Putamen (tissue), 1 donor: ENCODE measurements around the gene HOXC11.

Experiments used
- DNase-seq: peaks from one replicate; pipeline ENCODE4 v3.0.0-alpha.2; 2016; ENCODE audit warnings: low spot score

The HOXC11 gene

DNA sequence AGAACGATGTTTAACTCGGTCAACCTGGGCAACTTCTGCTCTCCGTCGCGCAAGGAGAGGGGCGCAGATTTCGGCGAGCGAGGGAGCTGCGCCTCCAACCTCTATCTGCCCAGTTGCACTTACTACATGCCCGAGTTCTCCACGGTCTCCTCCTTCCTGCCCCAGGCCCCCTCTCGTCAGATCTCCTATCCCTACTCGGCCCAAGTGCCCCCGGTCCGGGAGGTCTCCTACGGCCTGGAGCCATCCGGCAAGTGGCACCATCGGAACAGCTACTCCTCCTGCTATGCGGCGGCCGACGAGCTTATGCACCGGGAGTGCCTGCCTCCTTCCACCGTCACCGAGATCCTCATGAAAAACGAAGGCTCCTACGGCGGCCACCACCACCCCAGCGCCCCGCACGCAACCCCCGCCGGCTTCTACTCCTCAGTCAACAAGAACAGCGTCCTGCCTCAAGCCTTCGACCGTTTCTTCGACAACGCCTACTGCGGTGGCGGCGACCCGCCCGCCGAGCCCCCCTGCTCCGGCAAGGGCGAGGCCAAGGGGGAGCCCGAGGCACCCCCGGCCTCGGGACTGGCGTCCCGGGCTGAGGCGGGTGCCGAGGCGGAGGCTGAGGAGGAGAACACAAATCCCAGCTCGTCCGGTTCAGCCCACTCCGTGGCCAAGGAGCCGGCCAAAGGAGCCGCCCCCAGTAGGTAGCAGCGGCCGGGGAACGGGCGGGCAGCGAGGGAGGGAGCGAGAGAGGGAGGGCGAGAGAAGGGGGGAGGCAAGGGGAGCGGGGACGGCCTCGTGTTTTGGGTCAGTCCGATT, 513 bp downstream of the HOXC11 start:
- no peak for DNase-seq

DNA sequence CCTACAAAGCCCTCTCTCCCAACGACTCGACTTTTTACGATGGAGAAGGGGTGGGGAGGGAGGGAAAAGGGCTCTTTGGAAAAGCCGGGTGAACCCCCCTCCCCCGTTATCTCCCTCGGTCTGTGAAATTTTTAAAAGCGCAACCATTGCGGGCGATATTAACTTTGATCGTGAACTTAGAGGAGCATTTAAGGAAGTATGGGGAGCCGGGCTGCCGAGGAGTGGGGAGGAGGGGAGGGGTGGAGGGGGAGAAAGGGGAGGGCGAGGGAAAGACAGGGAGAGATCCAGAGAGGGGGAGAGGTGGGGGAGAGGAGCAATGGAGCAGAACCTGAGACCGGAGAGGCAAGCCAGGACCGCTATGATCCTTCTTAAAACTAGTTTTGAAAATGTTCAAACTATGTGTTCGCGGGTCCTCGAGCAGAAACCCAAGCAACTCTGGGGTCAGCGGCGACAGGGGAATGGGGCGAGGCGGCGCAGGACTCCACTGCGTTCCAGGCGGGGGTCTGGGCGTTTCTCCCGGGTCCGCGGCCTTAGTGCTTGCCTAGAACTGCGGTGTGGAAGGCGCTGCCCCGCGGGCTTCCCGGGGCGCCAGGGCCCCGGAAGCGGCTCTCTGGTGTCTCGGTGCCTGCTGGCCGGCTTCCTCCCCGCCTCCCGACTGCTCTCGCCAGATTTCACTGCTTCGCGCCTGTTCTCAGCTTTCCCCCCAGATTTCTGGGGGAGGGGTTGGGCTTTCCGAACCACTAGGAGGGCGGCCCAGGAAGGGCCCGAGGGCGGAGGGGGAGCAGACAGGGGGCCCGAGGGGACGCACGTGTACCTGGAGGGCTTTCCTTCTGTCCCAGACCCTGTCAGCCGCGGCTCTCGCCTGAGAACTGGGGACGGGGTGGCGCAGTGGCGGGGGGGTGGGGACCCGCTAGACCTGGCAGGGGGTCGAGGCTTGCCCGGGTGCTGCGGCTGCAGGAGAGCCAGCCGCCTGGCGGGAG, 1.4 kb downstream of the HOXC11 start, which contains the start of gene HOTAIR:
TSS of gene HOTAIR (minus strand) at position 871 of the 980 bp plus-strand sequence.
- no peak for DNase-seq

DNA sequence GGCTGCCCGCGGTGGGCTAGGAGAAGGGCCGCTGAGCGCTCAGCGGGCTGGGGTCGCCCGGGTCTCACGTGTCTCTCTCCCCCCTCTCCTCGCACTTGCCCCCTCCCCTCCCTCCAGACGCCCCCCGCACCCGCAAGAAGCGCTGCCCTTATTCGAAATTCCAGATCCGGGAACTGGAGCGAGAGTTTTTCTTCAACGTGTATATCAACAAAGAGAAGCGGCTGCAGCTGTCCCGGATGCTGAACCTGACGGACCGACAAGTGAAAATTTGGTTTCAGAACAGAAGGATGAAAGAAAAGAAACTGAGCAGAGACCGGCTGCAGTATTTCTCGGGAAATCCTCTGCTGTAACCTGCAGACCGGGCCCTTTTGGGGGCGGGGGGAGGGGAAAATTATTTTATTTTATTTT, 2.1 kb downstream of the HOXC11 start:
- DNase-seq, result no peak

DNA sequence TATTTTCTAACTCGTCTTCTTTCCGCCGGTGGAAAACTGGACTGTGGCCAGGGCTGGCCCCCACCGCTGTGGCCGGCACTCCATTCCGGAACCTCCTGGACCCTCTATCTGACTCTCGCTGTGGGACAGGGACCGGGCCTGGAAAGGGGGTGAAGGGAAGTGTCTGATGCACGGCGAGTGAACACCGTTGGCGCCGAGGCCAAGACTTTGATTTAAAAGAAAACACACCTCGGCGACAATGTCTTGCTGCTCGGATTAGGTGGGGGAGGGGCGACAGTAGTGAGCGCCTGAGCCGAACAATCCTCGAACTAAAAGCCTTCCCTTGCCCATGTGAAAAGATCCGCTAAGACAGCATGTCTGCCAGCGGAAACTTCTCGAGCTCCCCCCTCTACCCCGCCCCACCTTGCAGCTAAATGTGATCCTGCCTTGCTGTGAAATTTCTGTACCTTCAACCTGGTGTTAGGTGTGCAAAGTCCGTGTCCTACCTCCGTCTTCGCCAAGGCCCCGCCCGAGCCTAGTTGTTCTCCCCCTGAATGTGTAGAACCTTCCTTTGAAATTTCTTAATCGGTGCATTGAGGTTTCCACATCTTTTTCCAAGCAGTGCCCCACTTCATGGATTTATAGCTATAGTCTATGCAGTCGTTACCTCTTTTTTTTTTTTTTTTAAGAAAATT, 2.7 kb downstream of the HOXC11 start:
- no peak for DNase-seq

DNA sequence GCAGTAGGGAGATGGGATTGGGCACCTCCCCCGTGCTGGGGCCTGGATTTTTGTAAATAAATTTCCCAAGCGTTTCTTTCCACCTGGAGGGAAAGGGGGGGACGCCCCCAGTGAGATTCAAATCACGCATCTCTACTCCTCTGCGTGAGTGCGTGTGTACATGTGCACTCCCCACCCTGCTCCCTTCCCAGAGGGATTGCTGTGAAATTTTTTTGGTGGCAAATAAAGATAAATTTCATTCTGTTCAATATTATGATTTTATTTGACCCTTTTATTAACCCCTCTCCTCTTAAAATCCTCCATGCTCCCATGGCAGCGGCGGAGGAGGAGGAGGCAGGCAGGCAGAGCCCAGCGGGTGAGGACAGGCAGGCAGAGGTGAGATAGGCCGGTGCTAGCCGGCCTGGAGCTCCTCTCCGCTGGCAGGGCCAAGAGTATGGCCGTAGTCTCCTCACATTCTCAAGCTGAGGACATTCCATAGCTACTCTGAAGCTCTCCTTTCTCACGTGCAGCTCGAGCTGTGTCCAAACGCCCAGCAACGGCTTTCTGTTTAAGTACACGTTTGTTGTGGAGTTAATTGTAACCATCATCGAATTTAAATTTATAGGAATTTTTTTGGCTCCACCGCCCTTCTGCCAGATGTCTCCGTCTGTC, 3.4 kb downstream of the HOXC11 start:
- no peak for DNase-seq

DNA sequence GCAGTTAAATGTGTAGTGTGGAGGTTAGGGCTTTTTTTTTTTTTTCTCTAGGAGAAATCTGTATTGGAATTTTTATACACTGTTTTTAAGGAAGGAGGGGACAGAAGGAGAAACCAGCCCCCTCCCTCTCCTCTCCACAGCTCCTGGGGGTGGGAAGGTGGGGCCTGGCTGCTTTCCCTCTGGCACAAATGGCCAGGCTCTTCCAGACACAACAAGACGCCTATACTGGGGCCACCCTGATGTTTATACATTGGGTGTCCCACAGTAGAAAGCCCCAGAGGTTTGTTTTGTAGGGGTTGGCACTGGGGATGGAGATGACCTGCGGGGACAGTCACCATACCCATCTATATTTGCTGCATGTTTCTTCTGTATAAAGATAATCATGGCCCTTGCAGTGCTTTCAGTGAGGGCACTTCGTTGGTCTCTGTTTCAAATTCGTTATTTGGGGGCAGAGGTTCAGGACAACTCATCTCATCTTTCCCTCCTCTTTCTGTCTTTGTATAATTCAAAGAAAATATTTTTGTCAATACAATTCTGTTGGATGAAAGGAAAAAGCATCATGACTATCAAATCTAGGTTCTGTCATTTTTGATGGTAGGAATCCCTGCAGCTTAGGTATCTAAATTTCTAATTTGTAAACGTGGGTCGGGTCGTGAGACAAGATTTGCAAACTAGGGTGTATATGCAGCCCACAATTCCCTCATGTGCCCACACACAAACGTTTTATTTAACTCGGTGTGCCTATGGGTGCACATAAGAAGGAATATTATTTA, 4.1 kb downstream of the HOXC11 start:
- DNase-seq, result no peak

DNA sequence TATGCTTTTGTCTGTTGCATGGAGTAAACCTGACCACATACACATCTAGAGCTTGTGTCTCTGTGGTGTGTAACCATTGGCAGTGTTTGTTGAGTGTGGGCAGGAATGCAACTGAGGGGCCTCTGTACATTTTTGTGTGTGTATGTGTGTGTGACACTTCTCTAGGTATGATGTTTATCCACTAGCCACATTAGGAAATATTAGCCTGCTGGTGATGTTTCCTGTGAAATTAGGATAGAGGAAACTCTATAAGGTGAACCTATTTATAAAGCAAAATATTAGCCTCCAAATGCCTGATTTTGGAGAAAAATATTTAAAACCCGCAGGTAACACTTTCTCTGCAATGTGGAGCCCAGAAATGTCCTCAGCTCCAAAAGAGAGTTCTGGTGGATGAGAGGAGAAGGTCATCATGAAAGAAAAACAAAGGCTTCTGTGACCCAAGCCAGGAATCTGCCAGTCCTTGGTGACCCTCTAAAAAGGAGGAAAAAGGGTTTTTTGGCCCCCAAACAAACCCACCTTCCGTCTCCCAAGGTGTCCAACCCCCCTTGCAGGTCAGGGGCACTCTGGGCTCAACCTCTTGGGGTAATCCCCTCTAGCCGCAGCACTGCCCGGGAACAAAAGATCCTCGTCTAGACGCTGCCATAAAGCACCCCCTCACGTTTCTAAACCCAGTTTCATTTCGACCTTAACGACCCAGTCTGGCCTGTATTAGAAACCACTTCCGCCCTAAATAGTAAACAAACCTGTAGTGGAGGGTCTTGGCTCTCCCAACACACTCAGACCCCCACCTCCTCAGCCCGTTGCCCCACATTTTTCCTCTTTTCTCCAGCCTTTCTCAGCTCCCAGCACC, 4.9 kb downstream of the HOXC11 start:
- no peak for DNase-seq

DNA sequence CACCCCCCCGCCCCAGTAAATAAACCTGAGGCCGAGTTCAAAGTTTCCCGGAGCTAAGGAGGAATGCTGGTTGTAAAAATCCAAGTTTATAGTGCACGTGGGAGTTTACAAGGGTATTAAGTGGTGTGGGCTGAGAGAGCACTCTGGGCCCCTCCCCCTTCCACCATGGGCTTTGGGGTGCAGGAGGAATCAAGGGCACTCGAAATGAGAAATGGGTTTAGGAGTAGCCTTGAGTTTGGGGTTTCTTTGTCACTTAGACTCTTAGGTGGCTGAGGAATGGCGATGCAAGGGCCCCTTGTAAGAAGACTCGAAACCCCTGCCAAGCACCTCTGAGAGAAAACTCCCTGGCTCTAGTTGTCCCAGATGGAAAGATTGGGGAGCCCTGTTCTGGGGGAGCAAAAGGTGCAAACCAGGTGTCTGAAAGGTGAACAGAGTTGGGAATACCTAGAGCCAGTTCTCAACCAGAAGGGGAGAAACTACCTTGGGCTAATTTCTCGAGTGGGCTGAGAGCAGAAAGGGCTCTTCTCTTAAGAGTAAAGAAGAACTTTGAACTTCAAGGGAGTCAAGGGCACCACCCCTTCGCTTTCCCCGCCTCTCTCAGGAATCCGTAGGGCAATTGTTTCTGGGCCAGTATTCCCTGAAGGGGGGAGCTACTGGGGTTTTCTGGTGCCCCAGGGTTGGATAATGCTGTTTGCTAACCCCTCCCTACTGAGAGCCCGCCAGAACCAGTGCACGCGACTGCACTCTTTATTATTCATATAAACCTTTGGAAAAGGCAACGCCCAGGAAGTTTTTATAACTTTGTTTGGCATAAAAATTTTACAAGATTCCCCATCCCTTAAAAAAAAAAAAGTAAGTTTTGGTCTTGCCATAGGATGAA, 5.8 kb downstream of the HOXC11 start:
- DNase-seq, result no peak

DNA sequence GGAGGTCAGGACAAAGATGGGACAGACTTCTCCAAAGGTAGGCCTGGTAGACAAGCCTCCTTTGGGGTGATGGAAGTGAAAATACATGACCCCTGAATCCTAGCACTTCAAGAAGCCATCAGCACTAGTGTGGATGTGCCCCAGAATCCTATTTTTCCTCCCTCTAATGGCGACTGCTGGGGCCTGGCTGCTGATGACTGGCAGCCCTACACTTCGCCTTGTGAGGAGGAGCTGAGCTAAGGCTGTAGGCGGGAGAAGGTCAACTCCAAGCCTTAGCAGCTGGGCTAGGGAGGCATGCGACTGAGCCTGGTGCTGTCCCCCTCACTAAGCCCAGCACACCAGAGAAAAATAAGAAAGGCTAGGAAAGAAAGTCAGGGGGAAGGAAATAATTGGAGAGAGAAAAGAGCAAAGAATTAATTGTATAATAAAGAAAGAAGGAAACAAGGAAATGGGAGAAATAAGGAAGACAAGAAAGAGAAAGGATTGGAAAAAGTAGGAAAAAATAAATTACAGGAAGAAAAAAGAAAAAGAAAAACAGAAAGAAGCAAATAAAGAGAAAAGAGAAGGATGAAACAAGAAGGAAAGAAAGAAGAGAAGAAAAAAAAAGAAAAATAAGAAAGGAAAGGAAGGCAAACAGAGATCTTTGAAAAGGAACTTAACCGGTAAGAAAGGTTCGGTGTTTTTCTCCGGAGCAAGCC, 7.3 kb downstream of the HOXC11 start:
- no peak for DNase-seq

DNA sequence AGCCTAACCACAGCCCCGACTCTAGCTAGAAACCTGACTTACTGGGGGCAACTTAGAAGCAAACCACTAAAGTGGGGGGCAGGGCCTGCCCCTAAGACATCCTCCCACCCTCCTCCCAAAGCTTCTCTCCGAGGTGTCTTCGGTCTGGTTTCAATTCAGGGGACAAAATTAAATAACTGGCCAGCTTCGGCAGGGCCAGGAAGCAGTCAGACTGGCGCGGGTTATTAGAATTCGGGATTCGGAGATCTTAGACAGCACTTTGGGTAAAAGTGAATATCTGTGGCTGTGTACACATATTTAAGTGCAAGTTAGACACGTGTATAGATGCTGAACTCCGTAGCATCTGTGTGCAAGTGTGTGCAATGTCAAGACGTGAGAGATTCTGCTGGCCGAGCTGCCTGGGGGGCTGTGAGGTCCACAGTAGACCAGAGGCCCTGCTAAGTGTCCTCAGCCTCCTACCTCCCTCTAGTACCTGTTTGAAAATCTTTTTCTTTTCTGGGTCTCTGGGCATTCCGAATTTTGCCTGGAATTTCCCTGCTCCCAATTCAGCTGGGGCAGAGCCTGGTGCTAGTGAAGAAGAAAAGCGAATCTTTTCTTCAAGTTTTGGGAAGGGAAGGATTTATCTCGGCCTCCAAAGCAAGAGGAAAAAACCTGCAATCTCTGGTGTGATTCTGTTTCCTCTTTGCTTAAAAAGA, 8.0 kb downstream of the HOXC11 start:
- no peak for DNase-seq

DNA sequence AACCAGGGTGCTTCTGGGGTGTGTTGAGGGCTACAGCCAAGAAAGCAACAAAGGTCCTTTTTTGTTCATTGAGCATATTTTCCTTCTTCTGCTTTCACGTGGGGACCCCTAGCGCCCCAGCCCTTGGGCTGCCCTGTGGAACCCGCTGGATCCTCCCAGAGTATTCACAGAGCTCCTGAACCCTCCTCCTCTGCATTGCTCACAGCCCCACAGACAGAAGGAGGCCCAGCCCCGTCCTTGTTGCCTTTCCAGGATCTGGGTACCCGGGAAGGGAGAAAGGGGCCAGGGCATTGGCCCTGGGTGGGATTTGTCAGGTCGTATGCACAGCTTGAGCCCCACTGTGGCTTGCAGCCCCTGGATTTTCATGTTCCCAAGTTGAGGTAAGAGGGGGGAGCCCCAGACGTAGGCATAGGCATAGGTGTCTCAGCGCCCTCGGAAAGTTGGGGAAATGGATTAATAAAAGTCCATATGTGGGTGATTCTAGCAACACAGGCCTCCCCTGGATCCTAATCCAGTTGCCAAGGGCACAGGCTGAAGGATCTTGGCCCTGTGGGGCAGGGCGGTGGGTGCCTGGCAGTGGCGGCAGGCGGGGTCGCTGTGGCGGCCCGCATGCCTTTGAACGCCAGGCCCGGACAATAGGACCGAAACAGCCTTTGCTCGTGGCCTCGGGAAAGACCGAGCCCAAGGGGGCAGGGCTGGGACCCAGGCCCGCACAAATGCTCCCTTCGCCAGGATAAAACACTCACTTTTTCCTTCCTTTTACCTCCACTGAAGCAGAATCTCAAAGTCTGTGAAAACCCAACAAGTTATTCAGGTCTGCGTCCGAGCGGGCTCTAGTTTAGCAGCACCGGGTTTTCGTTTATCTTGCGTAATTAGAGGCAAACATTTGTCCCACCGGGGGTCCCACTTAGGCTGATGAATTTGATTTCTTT, 9.0 kb downstream of the HOXC11 start:
- no peak for DNase-seq

DNA sequence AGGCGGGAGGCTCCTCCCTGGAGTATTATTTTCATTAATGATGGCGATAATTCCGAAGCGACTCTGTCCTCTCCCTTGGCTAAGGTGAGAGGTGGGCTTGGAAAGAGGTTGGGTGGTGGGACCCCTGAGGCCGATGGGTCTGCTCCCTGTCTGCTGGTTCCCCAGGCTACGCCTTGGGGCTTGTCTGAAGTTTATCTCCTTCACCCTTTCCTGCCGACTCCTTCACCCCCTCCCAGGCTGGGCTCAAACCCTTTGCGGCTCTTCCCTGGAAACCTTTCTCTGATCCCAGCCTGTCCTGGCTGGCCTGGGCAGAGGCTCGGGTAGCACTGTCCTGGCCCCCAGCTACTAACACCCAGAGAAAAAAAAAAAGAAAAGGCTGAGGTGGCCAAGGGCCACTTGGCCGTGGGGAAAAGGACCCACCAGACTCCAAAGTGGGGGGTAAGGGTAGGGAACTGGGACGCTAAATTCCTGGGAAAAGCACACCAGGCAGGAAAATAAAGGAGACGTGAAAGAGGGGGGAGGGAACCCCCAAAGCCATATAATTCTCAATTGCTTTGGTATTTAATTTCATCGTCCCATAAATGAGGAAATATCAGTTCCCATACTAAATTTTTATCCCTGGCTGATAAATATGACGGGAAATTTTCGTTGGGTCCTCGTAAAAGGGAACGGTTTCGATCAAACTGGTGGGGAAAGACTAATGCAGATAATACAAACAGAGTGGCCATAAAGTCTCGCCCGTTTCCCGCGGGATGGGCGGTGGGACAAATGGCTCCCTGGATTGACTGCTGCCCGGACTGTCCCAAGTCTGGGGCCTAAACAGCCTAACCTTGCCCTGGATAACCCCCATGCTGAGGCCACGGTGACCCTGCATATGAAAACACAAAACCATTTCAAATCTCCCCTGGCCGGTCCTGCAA, 10.0 kb downstream of the HOXC11 start:
- no peak for DNase-seq

DNA sequence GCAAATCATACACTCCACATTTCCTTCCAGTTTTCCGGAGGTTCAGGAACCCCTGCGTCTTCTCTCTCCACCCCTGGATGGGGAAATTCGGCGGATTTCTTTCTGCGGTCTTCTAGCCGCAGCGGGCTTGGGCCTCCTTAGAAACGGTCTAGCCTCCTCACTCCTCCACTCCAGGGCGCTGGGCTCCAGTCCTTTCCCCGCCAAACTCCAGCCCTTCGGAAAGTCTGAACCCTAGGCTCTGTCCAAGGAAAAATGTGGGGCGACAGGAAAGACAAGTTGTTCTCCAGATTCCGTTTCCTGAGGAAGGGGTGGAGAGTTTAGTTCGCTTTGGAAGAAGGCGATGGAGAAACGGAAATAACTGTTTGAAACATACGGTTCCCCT, 10.6 kb downstream of the HOXC11 start:
- DNase-seq, result no peak

DNA sequence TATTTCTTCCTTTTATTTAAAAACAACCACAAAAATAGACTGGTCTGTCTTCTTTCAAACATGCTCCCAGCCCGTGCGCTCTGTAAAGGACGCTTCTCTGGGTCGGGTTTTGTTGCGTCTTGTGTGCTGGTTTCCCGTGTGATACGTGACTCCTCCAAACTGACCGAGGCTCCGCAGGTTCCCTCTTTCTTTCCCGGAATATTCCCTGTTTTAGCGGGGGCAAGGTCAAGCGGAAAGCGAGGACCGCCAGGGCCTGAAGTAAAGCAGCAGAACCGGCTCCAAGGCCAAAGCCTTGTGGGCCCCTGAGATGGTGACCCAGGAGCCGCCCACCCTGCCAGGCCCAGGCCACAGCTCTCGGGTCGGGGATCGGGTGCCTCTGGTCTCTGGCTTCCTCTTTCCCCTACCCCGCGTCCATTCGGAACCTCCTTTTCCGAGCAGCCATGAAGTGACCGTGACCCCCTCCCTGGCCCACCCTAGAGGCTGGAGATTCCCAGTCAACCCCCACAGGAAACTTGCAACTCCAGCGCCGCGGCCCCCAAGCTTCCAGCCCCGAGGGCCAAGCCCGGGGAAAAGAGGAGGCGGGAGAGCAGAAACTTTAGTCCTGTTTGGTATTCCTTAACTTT, 11.1 kb downstream of the HOXC11 start:
- DNase-seq, result no peak
